ENCODE measurements around the gene FOXP4.

DNA sequence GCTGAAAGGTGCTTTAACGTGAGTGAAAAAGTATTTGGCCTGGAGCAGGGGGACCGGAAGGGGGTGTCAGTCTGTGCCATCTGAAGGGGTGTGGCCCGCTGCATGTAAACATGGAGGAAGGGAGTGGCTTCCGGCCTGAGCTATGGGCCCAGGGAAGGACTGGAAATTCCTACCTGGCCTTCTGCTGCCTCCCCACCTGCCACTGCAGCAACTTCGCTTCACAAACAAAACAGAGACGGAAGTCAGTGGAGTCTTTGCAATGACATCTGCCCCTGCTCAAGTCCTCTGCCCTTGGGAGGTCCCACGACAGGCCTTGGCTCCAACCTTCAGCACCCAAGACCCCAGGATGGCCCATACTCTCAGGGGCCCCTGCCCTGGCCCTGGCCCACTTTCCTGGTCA is 28.1 kb upstream of the FOXP4 start:
- TF ChIP-seq EP300 (IDR thresholded peaks at IDR 0.05) (no peak), POLR2AphosphoS5 (IDR thresholded peaks at IDR 0.05) (no peak)
